CD4-positive, alpha-beta T cell treated with Interleukin-1 beta for 1 hour (primary cell): ENCODE results near the gene HSPA5.

Source experiments
- DNase-seq, 2 donors: peaks; one replicate each; pipeline ENCODE4 v3.0.0-alpha.2; 2020 to 2022

Gene HSPA5

GRCh38 chr9:125189361-125190289 is 51.5 kb downstream of the HSPA5 start, which contains the start of gene PPP6C:
PPP6C (minus strand) TSS chr9:125189803; CDS start chr9:125189718, 85 bp downstream.
- peak; percentile 97 for DNase-seq

GRCh38 chr9:125189011-125189360 is 52.2 kb downstream of the HSPA5 start:
- DNase-seq: peak; percentile 14 to 33
